Esophagus muscularis mucosa (tissue), 4 donors: Measurements from ENCODE around the gene SLC39A8.

Experiments
- EP300 ChIP-seq: sonication (generic); formaldehyde crosslinking; IDR thresholded peaks from one replicate; pipeline ENCODE4 v1.6.1; 2017; ENCODE audit warnings: antibody characterized with exemption
- POLR2A ChIP-seq: fragments of 450-650 bp; IDR thresholded peaks from one replicate; pipeline ENCODE4 v1.6.1; 2017; ENCODE audit warnings: antibody characterized with exemption, moderate library complexity, mild to moderate bottlenecking, low read depth
- POLR2AphosphoS5 ChIP-seq, 2 donors: sonication (generic); formaldehyde crosslinking; IDR thresholded peaks; one replicate each; pipeline ENCODE4 v1.6.1; 2017; ENCODE audit warnings: antibody characterized with exemption in 2 of 2
- TF ChIP-seq, protein P1 (sequence below), 3 experiments: fragments of 200-600 bp in 2 of 3; fragments of 450-650 bp in 1 of 3; sonication (generic) in 2 of 3; IDR thresholded peaks; one replicate each; pipeline ENCODE4 v1.5.1; 2017 to 2019; ENCODE audit warnings: antibody characterized with exemption in 3 of 3, mild to moderate bottlenecking in 2 of 3, moderate library complexity in 1 of 3

GRCh38 chr4:102298716-102299115 lies 46.6 kb downstream of the SLC39A8 start:
- TF ChIP-seq, protein P1, sequence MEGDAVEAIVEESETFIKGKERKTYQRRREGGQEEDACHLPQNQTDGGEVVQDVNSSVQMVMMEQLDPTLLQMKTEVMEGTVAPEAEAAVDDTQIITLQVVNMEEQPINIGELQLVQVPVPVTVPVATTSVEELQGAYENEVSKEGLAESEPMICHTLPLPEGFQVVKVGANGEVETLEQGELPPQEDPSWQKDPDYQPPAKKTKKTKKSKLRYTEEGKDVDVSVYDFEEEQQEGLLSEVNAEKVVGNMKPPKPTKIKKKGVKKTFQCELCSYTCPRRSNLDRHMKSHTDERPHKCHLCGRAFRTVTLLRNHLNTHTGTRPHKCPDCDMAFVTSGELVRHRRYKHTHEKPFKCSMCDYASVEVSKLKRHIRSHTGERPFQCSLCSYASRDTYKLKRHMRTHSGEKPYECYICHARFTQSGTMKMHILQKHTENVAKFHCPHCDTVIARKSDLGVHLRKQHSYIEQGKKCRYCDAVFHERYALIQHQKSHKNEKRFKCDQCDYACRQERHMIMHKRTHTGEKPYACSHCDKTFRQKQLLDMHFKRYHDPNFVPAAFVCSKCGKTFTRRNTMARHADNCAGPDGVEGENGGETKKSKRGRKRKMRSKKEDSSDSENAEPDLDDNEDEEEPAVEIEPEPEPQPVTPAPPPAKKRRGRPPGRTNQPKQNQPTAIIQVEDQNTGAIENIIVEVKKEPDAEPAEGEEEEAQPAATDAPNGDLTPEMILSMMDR (IDR thresholded peaks at IDR 0.05), result no peak
- TF ChIP-seq POLR2AphosphoS5 (IDR thresholded peaks at IDR 0.05), result no peak
- TF ChIP-seq POLR2A, result no peak
- no peak for TF ChIP-seq EP300
